ENCODE measurements around the gene FAM187B. TPM values are rescaled to one million over a fixed set of nuclear protein-coding genes. Genes with fewer than 3 reads are reported as not detected.

Gene FAM187B
- polyA plus RNA-seq, 1 of the 3 experiments (the other 2 are of a cell fraction): not detected

DNA sequence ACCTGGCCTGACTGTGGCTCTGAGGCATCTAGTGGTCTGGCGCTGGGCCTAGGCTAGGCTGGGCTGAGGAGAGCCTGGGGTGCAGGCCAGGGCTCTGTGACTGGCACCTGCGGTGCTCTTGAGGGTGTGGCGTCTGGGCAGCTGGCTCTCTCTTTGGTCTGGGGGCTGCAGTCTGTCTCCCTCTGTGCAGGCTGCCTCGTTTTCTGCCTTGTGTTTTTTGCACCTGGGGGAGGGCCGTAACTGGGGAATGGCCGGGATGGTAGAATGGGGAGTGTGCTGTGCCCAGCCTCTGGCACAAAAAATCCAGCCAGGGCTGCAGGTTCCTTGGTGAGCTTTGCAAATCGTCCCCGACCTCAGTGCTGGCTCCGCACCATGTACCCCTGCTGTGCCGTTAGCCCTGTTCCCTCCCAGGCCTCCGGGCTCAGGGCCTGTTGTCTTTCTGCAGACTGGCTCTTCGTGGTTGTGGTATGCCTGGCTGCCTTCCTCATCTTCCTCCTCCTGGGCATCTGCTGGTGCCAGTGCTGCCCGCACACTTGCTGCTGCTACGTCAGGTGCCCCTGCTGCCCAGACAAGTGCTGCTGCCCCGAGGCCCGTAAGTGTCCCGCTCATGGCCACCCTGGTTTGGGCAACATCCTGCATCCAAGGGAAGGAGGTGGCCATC lies 33.7 kb upstream of the FAM187B start:
- H3K4me2 ChIP-seq: no peak overlapping the region
- H2AFZ ChIP-seq (ENCODE audit: low read depth): no peak overlapping the region
- no peak for DNase-seq
- H3K9ac ChIP-seq: no peak overlapping the region
- peaks cover 0 to 6% of the 10 kb centered on the region in 2 experiments for H3K36me3 ChIP-seq (replicated peaks in 1 of 2; ENCODE audit: control insufficient read depth in 1 of 2, insufficient read depth in 2 of 2, low read length in 1 of 2)
- no peaks in the 10 kb centered on the region for H3K9me3 ChIP-seq
- POLR2A ChIA-PET: no interaction called here
- peaks cover 11% of the 10 kb centered on the region for H3K79me2 ChIP-seq (ENCODE audit: insufficient read depth)
- peaks cover 4% of the 10 kb centered on the region for H3F3A ChIP-seq (replicated peaks; ENCODE audit: insufficient read depth)
- TF ChIP-seq GATA2 (CRISPR knock-in tag; IDR thresholded peaks at IDR 0.05) (no peak), CTCF (IDR thresholded peaks at IDR 0.05) (no peak), TAF1 (IDR thresholded peaks at IDR 0.05; ENCODE audit: borderline replicate concordance, low read depth, low read length) (no peak), EP300 (IDR thresholded peaks at IDR 0.05; ENCODE audit: borderline replicate concordance in 1 of 2, low read depth in 1 of 2, low read length in 1 of 2) (no peak), MXI1 (IDR thresholded peaks at IDR 0.05; ENCODE audit: low read depth, low read length) (no peak), ZBTB33 (IDR thresholded peaks at IDR 0.05; ENCODE audit: borderline replicate concordance, low read depth) (no peak), NRF1 (IDR thresholded peaks at IDR 0.05; ENCODE audit: low read depth, low read length) (no peak), MEF2A (IDR thresholded peaks at IDR 0.05; ENCODE audit: borderline replicate concordance, low read depth) (no peak), SMC3 (IDR thresholded peaks at IDR 0.05; ENCODE audit: low read depth, low read length) (no peak), CHD2 (IDR thresholded peaks at IDR 0.05; ENCODE audit: low read length, partially characterized antibody) (no peak), TCF12 (IDR thresholded peaks at IDR 0.05) (no peak), RXRA (IDR thresholded peaks at IDR 0.05; ENCODE audit: borderline replicate concordance, low read depth) (no peak), TEAD4 (IDR thresholded peaks at IDR 0.05; ENCODE audit: borderline replicate concordance, insufficient read depth) (no peak), POLR2AphosphoS5 (IDR thresholded peaks at IDR 0.05; ENCODE audit: low read depth, low read length) (no peak)
- TF ChIP-seq, protein P1, sequence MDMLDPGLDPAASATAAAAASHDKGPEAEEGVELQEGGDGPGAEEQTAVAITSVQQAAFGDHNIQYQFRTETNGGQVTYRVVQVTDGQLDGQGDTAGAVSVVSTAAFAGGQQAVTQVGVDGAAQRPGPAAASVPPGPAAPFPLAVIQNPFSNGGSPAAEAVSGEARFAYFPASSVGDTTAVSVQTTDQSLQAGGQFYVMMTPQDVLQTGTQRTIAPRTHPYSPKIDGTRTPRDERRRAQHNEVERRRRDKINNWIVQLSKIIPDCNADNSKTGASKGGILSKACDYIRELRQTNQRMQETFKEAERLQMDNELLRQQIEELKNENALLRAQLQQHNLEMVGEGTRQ (IDR thresholded peaks at IDR 0.05; ENCODE audit: borderline replicate concordance, low read depth, low read length): no peak
- TF ChIP-seq, protein P2, sequence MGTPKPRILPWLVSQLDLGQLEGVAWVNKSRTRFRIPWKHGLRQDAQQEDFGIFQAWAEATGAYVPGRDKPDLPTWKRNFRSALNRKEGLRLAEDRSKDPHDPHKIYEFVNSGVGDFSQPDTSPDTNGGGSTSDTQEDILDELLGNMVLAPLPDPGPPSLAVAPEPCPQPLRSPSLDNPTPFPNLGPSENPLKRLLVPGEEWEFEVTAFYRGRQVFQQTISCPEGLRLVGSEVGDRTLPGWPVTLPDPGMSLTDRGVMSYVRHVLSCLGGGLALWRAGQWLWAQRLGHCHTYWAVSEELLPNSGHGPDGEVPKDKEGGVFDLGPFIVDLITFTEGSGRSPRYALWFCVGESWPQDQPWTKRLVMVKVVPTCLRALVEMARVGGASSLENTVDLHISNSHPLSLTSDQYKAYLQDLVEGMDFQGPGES (IDR thresholded peaks at IDR 0.05; ENCODE audit: low read depth, low read length): no peak
- H4K20me1 ChIP-seq (ENCODE audit: insufficient read depth): no peaks in the 10 kb centered on the region
- 34% methylated on average over 13 of the region's 17 CpGs for WGBS (ENCODE audit: low lambda C conversion rate)
- H3K9me2 ChIP-seq: no peaks in the 10 kb centered on the region
- no peak overlapping the region for H3K27ac ChIP-seq (ENCODE audit: low read depth in 2 of 2, low read length in 1 of 2)
- H3K4me3 ChIP-seq (ENCODE audit: low read depth in 2 of 2, low read length in 1 of 2): no peak overlapping the region
- H3K27me3 ChIP-seq (ENCODE audit: insufficient read depth): peaks cover 23% of the 10 kb centered on the region; the same call in 1 of the 2 replicates
- CTCF ChIA-PET: interaction anchor here (0.7 kb wide), 1 partner anchor 195 kb away, joined by 3 read pairs; no protein-coding TSS in a partner anchor
- peaks cover 0 to 18% of the 10 kb centered on the region in 2 experiments; a peak in 1 of 4 replicates for H3K4me1 ChIP-seq (ENCODE audit: control insufficient read depth in 1 of 2, insufficient read depth in 2 of 2, low read depth in 1 of 2, low read length in 1 of 2)
